IPS-20b (cell line): ENCODE results near the gene ZNRF3.
A peak's percentile ranks its signal among the peaks of the same experiment; 100 is the strongest.

ENCODE experiments used
- H3K27ac ChIP-seq: one replicate; pipeline ENCODE4 v1.5.1; 2013; ENCODE audit warnings: low read length
- H3K27me3 ChIP-seq: 2 replicates; pipeline ENCODE4 v1.6.1; 2013; ENCODE audit warnings: mild to moderate bottlenecking, low read length, inconsistent platforms; ENCODE audit not compliant: insufficient read depth
- H3K36me3 ChIP-seq: 2 replicates; pipeline ENCODE4 v1.6.1; 2013; ENCODE audit warnings: low read depth, mild to moderate bottlenecking, inconsistent platforms, low read length, moderate library complexity; ENCODE audit not compliant: insufficient read depth
- H3K4me1 ChIP-seq: 2 replicates; pipeline ENCODE4 v1.6.1; 2013; ENCODE audit warnings: mild to moderate bottlenecking, control low read depth, inconsistent platforms, low read length, moderate library complexity; ENCODE audit not compliant: insufficient read depth
- H3K4me3 ChIP-seq: 2 replicates; pipeline ENCODE4 v1.5.1; 2013; ENCODE audit warnings: mild to moderate bottlenecking, low read length, inconsistent platforms
- H3K9ac ChIP-seq: 2 replicates; pipeline ENCODE4 v1.6.1; 2013; ENCODE audit warnings: low read depth, mild to moderate bottlenecking, inconsistent platforms, low read length, moderate library complexity
- H3K9me3 ChIP-seq: 2 replicates; pipeline ENCODE4 v1.6.1; 2013; ENCODE audit warnings: mild to moderate bottlenecking, low read depth, low read length, inconsistent platforms; ENCODE audit not compliant: insufficient read depth

The ZNRF3 gene

GRCh38 chr22:28923826-28924732, 40.7 kb downstream of the ZNRF3 start:
- H3K36me3 ChIP-seq, result no peaks in the 10 kb centered on the region
- no peaks in the 10 kb centered on the region for H3K27me3 ChIP-seq
- H3K4me3 ChIP-seq, result no peak overlapping the region
- no peak overlapping the region for H3K9ac ChIP-seq
- no peaks in the 10 kb centered on the region for H3K9me3 ChIP-seq
- no peak overlapping the region for H3K27ac ChIP-seq
- peaks cover 22% of the 10 kb centered on the region for H3K4me1 ChIP-seq

- Histone ChIP-seq H3K27ac (no peak overlapping the region), H3K9me3 (no peaks in the 10 kb centered on the region), H3K4me3 (no peak overlapping the region), H3K36me3 (no peaks in the 10 kb centered on the region), H3K9ac (no peak overlapping the region), H3K4me1 (peaks cover 32% of the 10 kb centered on the region), H3K27me3 (no peaks in the 10 kb centered on the region)
Measured at GRCh38 chr22:28925916-28926315, 42.5 kb downstream of the ZNRF3 start.

GRCh38 chr22:28927630-28928029, 44.3 kb downstream of the ZNRF3 start:
- H3K9ac ChIP-seq, result no peak overlapping the region
- no peak overlapping the region for H3K27ac ChIP-seq
- no peaks in the 10 kb centered on the region for H3K27me3 ChIP-seq
- no peak overlapping the region for H3K4me3 ChIP-seq
- no peaks in the 10 kb centered on the region for H3K36me3 ChIP-seq
- peaks cover 31% of the 10 kb centered on the region for H3K4me1 ChIP-seq
- H3K9me3 ChIP-seq, result no peaks in the 10 kb centered on the region

GRCh38 chr22:28929197-28929596, 45.8 kb downstream of the ZNRF3 start:
- Histone ChIP-seq H3K9me3 (no peaks in the 10 kb centered on the region), H3K27me3 (no peaks in the 10 kb centered on the region), H3K9ac (no peak overlapping the region), H3K4me3 (no peak overlapping the region), H3K4me1 (peaks cover 36% of the 10 kb centered on the region), H3K27ac (no peak overlapping the region), H3K36me3 (no peaks in the 10 kb centered on the region)

GRCh38 chr22:28930357-28931007, 47.1 kb downstream of the ZNRF3 start:
- no peaks in the 10 kb centered on the region for H3K36me3 ChIP-seq
- H3K9ac ChIP-seq, result no peak overlapping the region
- H3K9me3 ChIP-seq, result no peaks in the 10 kb centered on the region
- no peak overlapping the region for H3K4me3 ChIP-seq
- no peak overlapping the region for H3K27ac ChIP-seq
- H3K27me3 ChIP-seq, result no peaks in the 10 kb centered on the region
- H3K4me1 ChIP-seq, result peaks cover 28% of the 10 kb centered on the region

- H3K4me1 ChIP-seq, result peaks cover 23% of the 10 kb centered on the region
- no peaks in the 10 kb centered on the region for H3K36me3 ChIP-seq
- H3K4me3 ChIP-seq, result no peak overlapping the region
- H3K27me3 ChIP-seq, result no peaks in the 10 kb centered on the region
- no peaks in the 10 kb centered on the region for H3K9me3 ChIP-seq
- no peak overlapping the region for H3K9ac ChIP-seq
- no peak overlapping the region for H3K27ac ChIP-seq
Measured at GRCh38 chr22:28931844-28932567, 48.6 kb downstream of the ZNRF3 start.

GRCh38 chr22:28933321-28933720, 49.9 kb downstream of the ZNRF3 start:
- Histone ChIP-seq H3K9me3 (no peaks in the 10 kb centered on the region), H3K36me3 (no peaks in the 10 kb centered on the region), H3K9ac (no peak overlapping the region), H3K4me1 (peaks cover 23% of the 10 kb centered on the region), H3K27ac (no peak overlapping the region), H3K27me3 (no peaks in the 10 kb centered on the region), H3K4me3 (no peak overlapping the region)

GRCh38 chr22:28934026-28934425, 50.7 kb downstream of the ZNRF3 start:
- Histone ChIP-seq H3K9me3 (no peaks in the 10 kb centered on the region), H3K36me3 (no peaks in the 10 kb centered on the region), H3K27ac (peak overlapping the region; percentile 3), H3K27me3 (no peaks in the 10 kb centered on the region), H3K9ac (no peak overlapping the region), H3K4me3 (no peak overlapping the region), H3K4me1 (peaks cover 23% of the 10 kb centered on the region)

- H3K27ac ChIP-seq, result no peak overlapping the region
- H3K4me3 ChIP-seq, result no peak overlapping the region
- peaks cover 28% of the 10 kb centered on the region for H3K4me1 ChIP-seq
- H3K9ac ChIP-seq, result no peak overlapping the region
- no peaks in the 10 kb centered on the region for H3K9me3 ChIP-seq
- no peaks in the 10 kb centered on the region for H3K27me3 ChIP-seq
- H3K36me3 ChIP-seq, result no peaks in the 10 kb centered on the region
Measured at GRCh38 chr22:28935140-28935539, 51.8 kb downstream of the ZNRF3 start.

- Histone ChIP-seq H3K27ac (no peak overlapping the region), H3K27me3 (no peaks in the 10 kb centered on the region), H3K4me3 (no peak overlapping the region), H3K4me1 (peaks cover 28% of the 10 kb centered on the region; the same call in 1 of the 2 replicates), H3K36me3 (no peaks in the 10 kb centered on the region), H3K9ac (no peak overlapping the region), H3K9me3 (no peaks in the 10 kb centered on the region)
Measured at GRCh38 chr22:28935713-28936112, 52.3 kb downstream of the ZNRF3 start.

- Histone ChIP-seq H3K27me3 (no peaks in the 10 kb centered on the region), H3K4me3 (no peak overlapping the region), H3K9me3 (no peaks in the 10 kb centered on the region), H3K36me3 (no peaks in the 10 kb centered on the region), H3K4me1 (peaks cover 28% of the 10 kb centered on the region; the same call in 1 of the 2 replicates), H3K9ac (no peak overlapping the region), H3K27ac (no peak overlapping the region)
Measured at GRCh38 chr22:28936200-28936599, 52.8 kb downstream of the ZNRF3 start.
